Measurements from ENCODE around the gene USP32.
"Not testable (repeated sequence)": the region's sequence is repeated elsewhere in the genome, so short reads cannot be mapped to it uniquely, and the experiment has no call there.

USP32 gene

GRCh38 chr17:60318830-60319229, 73.1 kb downstream of the USP32 start:
- DNase-seq = no peak
- TF ChIP-seq GATA1 (IDR thresholded peaks at IDR 0.05; ENCODE audit: low read depth, low read length) (no peak), POLR2A (IDR thresholded peaks at IDR 0.05; ENCODE audit: low read length) (no peak)

- no peak for DNase-seq
- TF ChIP-seq POLR2A (IDR thresholded peaks at IDR 0.05; ENCODE audit: low read length) = no peak
- TF ChIP-seq GATA1 (IDR thresholded peaks at IDR 0.05; ENCODE audit: low read depth, low read length) = no peak
These were observed 73.6 kb downstream of the USP32 start for GRCh38 chr17:60318326-60318725.

- peak; percentile 71 to 81 for DNase-seq
These were observed 76.3 kb downstream of the USP32 start for GRCh38 chr17:60315650-60316049.

GRCh38 chr17:60314900-60315299, 77.0 kb downstream of the USP32 start:
- DNase-seq = not testable (repeated sequence)

More at GRCh38 chr17:60315650-60316049, 76.3 kb downstream of the USP32 start:
- no peak for TF ChIP-seq GATA1 (IDR thresholded peaks at IDR 0.05; ENCODE audit: low read depth, low read length)
- no peak for TF ChIP-seq POLR2A (IDR thresholded peaks at IDR 0.05; ENCODE audit: low read length)

- DNase-seq = no peak
- TF ChIP-seq POLR2A (IDR thresholded peaks at IDR 0.05; ENCODE audit: low read length) (no peak), GATA1 (IDR thresholded peaks at IDR 0.05; ENCODE audit: low read depth, low read length) (no peak)
These were observed 77.5 kb downstream of the USP32 start for GRCh38 chr17:60314423-60314822.

- TF ChIP-seq GATA1 (IDR thresholded peaks at IDR 0.05; ENCODE audit: low read depth, low read length) = no peak
- TF ChIP-seq POLR2A (IDR thresholded peaks at IDR 0.05; ENCODE audit: low read length) = no peak
These were observed 80.0 kb downstream of the USP32 start for GRCh38 chr17:60311936-60312335.

GRCh38 chr17:60311186-60311585, 80.7 kb downstream of the USP32 start:
- TF ChIP-seq GATA1 (IDR thresholded peaks at IDR 0.05; ENCODE audit: low read depth, low read length) (no peak), POLR2A (IDR thresholded peaks at IDR 0.05; ENCODE audit: low read length) (no peak)
- no peak for DNase-seq

More at GRCh38 chr17:60311936-60312335, 80.0 kb downstream of the USP32 start:
- DNase-seq = no peak

- DNase-seq = peak in 1 of 2 experiments; percentile 25
- TF ChIP-seq POLR2A (IDR thresholded peaks at IDR 0.05; ENCODE audit: low read length) (no peak), GATA1 (IDR thresholded peaks at IDR 0.05; ENCODE audit: low read depth, low read length) (no peak)
These were observed 86.8 kb downstream of the USP32 start for GRCh38 chr17:60305141-60305540.

GRCh38 chr17:60304502-60304901, 87.4 kb downstream of the USP32 start:
- no peak for DNase-seq
- no peak for TF ChIP-seq POLR2A (IDR thresholded peaks at IDR 0.05; ENCODE audit: low read length)
- TF ChIP-seq GATA1 (IDR thresholded peaks at IDR 0.05; ENCODE audit: low read depth, low read length) = no peak

GRCh38 chr17:60303406-60304099, 88.4 kb downstream of the USP32 start:
- no peak for DNase-seq

GRCh38 chr17:60301649-60302048, 90.3 kb downstream of the USP32 start:
- TF ChIP-seq GATA1 (IDR thresholded peaks at IDR 0.05; ENCODE audit: low read depth, low read length) = no peak
- DNase-seq = no peak

More at GRCh38 chr17:60303406-60304099, 88.4 kb downstream of the USP32 start:
- TF ChIP-seq GATA1 (IDR thresholded peaks at IDR 0.05; ENCODE audit: low read depth, low read length) (no peak), POLR2A (IDR thresholded peaks at IDR 0.05; ENCODE audit: low read length) (no peak)

- TF ChIP-seq POLR2A (IDR thresholded peaks at IDR 0.05; ENCODE audit: low read length) (no peak), GATA1 (IDR thresholded peaks at IDR 0.05; ENCODE audit: low read depth, low read length) (no peak)
These were observed 91.0 kb downstream of the USP32 start for GRCh38 chr17:60300949-60301348.

GRCh38 chr17:60300011-60300410, 91.9 kb downstream of the USP32 start:
- no peak for TF ChIP-seq POLR2A (IDR thresholded peaks at IDR 0.05; ENCODE audit: low read length)
- TF ChIP-seq GATA1 (IDR thresholded peaks at IDR 0.05; ENCODE audit: low read depth, low read length) = no peak
- no peak for DNase-seq

More at GRCh38 chr17:60300949-60301348, 91.0 kb downstream of the USP32 start:
- DNase-seq = no peak

- no peak for DNase-seq
- no peak for TF ChIP-seq GATA1 (IDR thresholded peaks at IDR 0.05; ENCODE audit: low read depth, low read length)
- no peak for TF ChIP-seq POLR2A (IDR thresholded peaks at IDR 0.05; ENCODE audit: low read length)
These were observed 94.1 kb downstream of the USP32 start for GRCh38 chr17:60297760-60298401.

GRCh38 chr17:60296177-60296576, 95.8 kb downstream of the USP32 start:
- TF ChIP-seq POLR2A (IDR thresholded peaks at IDR 0.05; ENCODE audit: low read length) = no peak
- no peak for TF ChIP-seq GATA1 (IDR thresholded peaks at IDR 0.05; ENCODE audit: low read depth, low read length)
- peak; percentile 29 to 56 for DNase-seq
